ENCODE results near the gene SLC9B2. TPM values are rescaled to one million over a fixed set of nuclear protein-coding genes. Genes with fewer than 3 reads are reported as not detected.

Gene SLC9B2
- total and polyA plus RNA-seq, 10 of the 15 experiments (the other 5 are each of a cell fraction or from before 2014, with no cell fraction given), result 8.9 to 32.5 (median 25.3) TPM

DNA sequence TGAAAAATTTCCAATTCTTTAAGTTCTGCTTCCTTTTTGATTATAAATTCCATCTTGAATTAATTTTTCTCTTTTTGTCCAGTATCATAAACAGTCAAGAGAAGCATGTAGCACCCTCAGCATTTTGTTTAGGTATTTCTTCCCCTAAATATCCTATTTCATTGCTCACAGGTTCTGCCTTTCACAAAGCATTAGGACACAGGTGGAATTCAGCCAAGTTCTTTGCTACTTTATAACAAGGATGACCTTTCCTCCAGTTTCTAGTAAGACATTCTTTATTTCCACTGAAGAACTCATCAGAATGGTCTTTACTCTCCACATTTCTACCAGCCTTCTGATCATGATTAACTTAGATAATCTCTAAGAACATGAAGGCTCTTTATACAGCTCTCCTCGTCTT, 64.5 kb downstream of the SLC9B2 start:
- no peak for ATAC-seq
- POLR2A ChIA-PET, result no interaction called here
- intact Hi-C loops (cut with micrococcal nuclease; ENCODE audit: unreplicated experiment), result no loop called here
- Histone ChIP-seq H3K27ac (ENCODE audit: control insufficient read depth, insufficient read depth) (no peak overlapping the region), H3K9me3 (replicated peaks; ENCODE audit: control insufficient read depth, insufficient read depth, low read length) (no peaks in the 10 kb centered on the region), H3K4me3 (no peak overlapping the region), H4K20me1 (ENCODE audit: control insufficient read depth, insufficient read depth) (no peaks in the 10 kb centered on the region), H2AFZ (ENCODE audit: control insufficient read depth, low read depth, low read length) (no peak overlapping the region), H3K4me1 (ENCODE audit: control insufficient read depth, insufficient read depth, low read length) (no peaks in the 10 kb centered on the region), H3K4me2 (ENCODE audit: control insufficient read depth, insufficient read depth) (no peak overlapping the region), H3K9ac (ENCODE audit: control insufficient read depth, insufficient read depth, low read length) (no peak overlapping the region), H3K36me3 (ENCODE audit: control insufficient read depth in 2 of 2, insufficient read depth in 2 of 2, low read length in 1 of 2) (no peaks in the 10 kb centered on the region), H3K27me3 (replicated peaks in 1 of 2; ENCODE audit: control insufficient read depth in 2 of 2, insufficient read depth in 2 of 2, low read length in 1 of 2) (no peaks in the 10 kb centered on the region), H3K79me2 (ENCODE audit: control insufficient read depth, insufficient read depth, low read length) (no peaks in the 10 kb centered on the region)
- FAIRE-seq, result no peak
- in situ Hi-C loops (cut with MboI), result loop anchor here (25.0 kb wide), 1 partner anchor 200 kb away; no protein-coding TSS in a partner anchor
- BruUV-seq (replicated peaks), result no TSS peak
- no peak for DNase-seq (ENCODE audit: low read depth, low spot score)
- SMC1A ChIA-PET (ENCODE audit: uncharacterized antibody, unreplicated experiment), result interaction anchor here (0.8 to 2.0 kb wide), 4 partner anchors 388 to 587 kb away, joined by 3 to 8 read pairs (median 3); no protein-coding TSS in a partner anchor
- no peak for TF ChIP-seq MYC (IDR thresholded peaks at IDR 0.05; ENCODE audit: insufficient read depth, insufficient read length, insufficient replicate concordance, low read length, severe bottlenecking)
- CTCF ChIA-PET, result interaction anchor here (1.0 to 2.6 kb wide), 5 partner anchors 14 to 392 kb away, joined by 3 to 12 read pairs (median 4); partner anchors contain the start of gene BDH2
- RAD21 ChIA-PET (ENCODE audit: unreplicated experiment), result interaction anchor here (0.6 to 1.1 kb wide), 4 partner anchors 32 to 581 kb away, joined by 3 to 10 read pairs (median 3); no protein-coding TSS in a partner anchor
- WGBS (ENCODE audit: insufficient coverage, insufficient replicate concordance, low lambda C conversion rate, missing lambda C conversion rate), result 21% methylated on average over 1 of the region's 1 CpG

DNA sequence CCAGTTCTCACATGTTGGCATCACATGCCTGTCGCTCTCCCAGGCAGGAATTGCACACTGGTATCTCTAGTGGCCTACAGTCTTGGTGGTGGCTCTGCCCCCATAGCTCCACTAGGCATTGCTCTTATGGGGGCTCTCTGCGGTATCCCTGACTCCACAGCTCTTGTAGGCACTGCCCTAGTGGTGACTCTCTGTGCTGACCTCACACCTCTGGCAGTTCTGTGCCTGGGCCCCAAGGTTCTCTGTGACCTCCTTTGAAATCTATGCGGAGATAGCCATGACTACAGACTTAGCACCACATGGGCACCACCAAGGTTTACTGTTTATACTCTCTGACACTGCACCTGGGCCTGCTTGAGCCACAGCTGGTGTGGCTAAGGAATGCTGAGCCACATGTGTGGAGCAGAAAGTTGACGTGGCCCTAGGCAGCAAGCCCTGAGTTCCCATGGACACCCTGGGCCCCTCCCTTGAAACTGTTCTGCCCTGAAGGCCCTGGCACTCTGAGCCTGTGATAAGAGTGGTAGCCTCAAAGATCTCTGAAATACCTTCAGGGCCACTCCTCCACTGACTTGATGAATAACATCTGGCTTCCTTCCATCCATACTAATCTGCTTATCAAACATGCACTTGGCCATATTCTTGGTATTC, 65.1 kb downstream of the SLC9B2 start:
- Histone ChIP-seq H3K27ac (ENCODE audit: control insufficient read depth, insufficient read depth) (no peak overlapping the region), H3K4me3 (no peak overlapping the region), H3K9ac (ENCODE audit: control insufficient read depth, insufficient read depth, low read length) (no peak overlapping the region), H3K4me1 (ENCODE audit: control insufficient read depth, insufficient read depth, low read length) (no peaks in the 10 kb centered on the region), H2AFZ (ENCODE audit: control insufficient read depth, low read depth, low read length) (no peak overlapping the region), H3K27me3 (replicated peaks in 1 of 2; ENCODE audit: control insufficient read depth in 2 of 2, insufficient read depth in 2 of 2, low read length in 1 of 2) (no peaks in the 10 kb centered on the region), H3K36me3 (ENCODE audit: control insufficient read depth in 2 of 2, insufficient read depth in 2 of 2, low read length in 1 of 2) (no peaks in the 10 kb centered on the region), H3K79me2 (ENCODE audit: control insufficient read depth, insufficient read depth, low read length) (no peaks in the 10 kb centered on the region), H3K4me2 (ENCODE audit: control insufficient read depth, insufficient read depth) (no peak overlapping the region), H4K20me1 (ENCODE audit: control insufficient read depth, insufficient read depth) (no peaks in the 10 kb centered on the region), H3K9me3 (replicated peaks; ENCODE audit: control insufficient read depth, insufficient read depth, low read length) (no peaks in the 10 kb centered on the region)
- no peak for ATAC-seq
- intact Hi-C loops (cut with micrococcal nuclease; ENCODE audit: unreplicated experiment) (no loop called here), in situ Hi-C loops (cut with MboI) (loop anchor here (25.0 kb wide), 1 partner anchor 199 kb away; no protein-coding TSS in a partner anchor)
- ChIA-PET SMC1A (ENCODE audit: uncharacterized antibody, unreplicated experiment) (interaction anchor here (0.8 to 1.5 kb wide), 6 partner anchors 9 to 579 kb away, joined by 3 to 9 read pairs (median 4); no protein-coding TSS in a partner anchor), POLR2A (no interaction called here), RAD21 (ENCODE audit: unreplicated experiment) (interaction anchor here (0.6 to 1.7 kb wide), 4 partner anchors 80 to 581 kb away, joined by 3 to 6 read pairs (median 4); no protein-coding TSS in a partner anchor), CTCF (interaction anchor here (1.1 to 2.6 kb wide), 4 partner anchors 80 to 391 kb away, joined by 6 to 12 read pairs (median 6); no protein-coding TSS in a partner anchor)
- no peak for DNase-seq (ENCODE audit: low read depth, low spot score)
- no peak for FAIRE-seq
- WGBS (ENCODE audit: insufficient coverage, insufficient replicate concordance, low lambda C conversion rate, missing lambda C conversion rate), result 78% methylated on average over 4 of the region's 4 CpGs
- no TSS peak for BruUV-seq (replicated peaks)
- TF ChIP-seq TCF7 (IDR thresholded peaks at IDR 0.05; ENCODE audit: borderline replicate concordance), result no peak
- TF ChIP-seq, protein P1, sequence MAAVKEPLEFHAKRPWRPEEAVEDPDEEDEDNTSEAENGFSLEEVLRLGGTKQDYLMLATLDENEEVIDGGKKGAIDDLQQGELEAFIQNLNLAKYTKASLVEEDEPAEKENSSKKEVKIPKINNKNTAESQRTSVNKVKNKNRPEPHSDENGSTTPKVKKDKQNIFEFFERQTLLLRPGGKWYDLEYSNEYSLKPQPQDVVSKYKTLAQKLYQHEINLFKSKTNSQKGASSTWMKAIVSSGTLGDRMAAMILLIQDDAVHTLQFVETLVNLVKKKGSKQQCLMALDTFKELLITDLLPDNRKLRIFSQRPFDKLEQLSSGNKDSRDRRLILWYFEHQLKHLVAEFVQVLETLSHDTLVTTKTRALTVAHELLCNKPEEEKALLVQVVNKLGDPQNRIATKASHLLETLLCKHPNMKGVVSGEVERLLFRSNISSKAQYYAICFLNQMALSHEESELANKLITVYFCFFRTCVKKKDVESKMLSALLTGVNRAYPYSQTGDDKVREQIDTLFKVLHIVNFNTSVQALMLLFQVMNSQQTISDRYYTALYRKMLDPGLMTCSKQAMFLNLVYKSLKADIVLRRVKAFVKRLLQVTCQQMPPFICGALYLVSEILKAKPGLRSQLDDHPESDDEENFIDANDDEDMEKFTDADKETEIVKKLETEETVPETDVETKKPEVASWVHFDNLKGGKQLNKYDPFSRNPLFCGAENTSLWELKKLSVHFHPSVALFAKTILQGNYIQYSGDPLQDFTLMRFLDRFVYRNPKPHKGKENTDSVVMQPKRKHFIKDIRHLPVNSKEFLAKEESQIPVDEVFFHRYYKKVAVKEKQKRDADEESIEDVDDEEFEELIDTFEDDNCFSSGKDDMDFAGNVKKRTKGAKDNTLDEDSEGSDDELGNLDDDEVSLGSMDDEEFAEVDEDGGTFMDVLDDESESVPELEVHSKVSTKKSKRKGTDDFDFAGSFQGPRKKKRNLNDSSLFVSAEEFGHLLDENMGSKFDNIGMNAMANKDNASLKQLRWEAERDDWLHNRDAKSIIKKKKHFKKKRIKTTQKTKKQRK (IDR thresholded peaks at IDR 0.05; ENCODE audit: low read depth, low read length), result no peak
- TF ChIP-seq, protein P2, sequence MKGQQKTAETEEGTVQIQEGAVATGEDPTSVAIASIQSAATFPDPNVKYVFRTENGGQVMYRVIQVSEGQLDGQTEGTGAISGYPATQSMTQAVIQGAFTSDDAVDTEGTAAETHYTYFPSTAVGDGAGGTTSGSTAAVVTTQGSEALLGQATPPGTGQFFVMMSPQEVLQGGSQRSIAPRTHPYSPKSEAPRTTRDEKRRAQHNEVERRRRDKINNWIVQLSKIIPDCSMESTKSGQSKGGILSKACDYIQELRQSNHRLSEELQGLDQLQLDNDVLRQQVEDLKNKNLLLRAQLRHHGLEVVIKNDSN (IDR thresholded peaks at IDR 0.05; ENCODE audit: borderline replicate concordance, extremely low read length, insufficient read depth, low read depth, low read length), result no peak
- no peak for TF ChIP-seq NBN (IDR thresholded peaks at IDR 0.05)
- TF ChIP-seq RUNX3 (IDR thresholded peaks at IDR 0.05; ENCODE audit: low read length), result no peak
- TF ChIP-seq EED (IDR thresholded peaks at IDR 0.05; ENCODE audit: low read depth), result no peak
- no peak for TF ChIP-seq RELA (IDR thresholded peaks at IDR 0.05; ENCODE audit: borderline replicate concordance, partially characterized antibody)
- TF ChIP-seq CREB1 (IDR thresholded peaks at IDR 0.05; ENCODE audit: low read depth), result no peak
- TF ChIP-seq, protein P3, sequence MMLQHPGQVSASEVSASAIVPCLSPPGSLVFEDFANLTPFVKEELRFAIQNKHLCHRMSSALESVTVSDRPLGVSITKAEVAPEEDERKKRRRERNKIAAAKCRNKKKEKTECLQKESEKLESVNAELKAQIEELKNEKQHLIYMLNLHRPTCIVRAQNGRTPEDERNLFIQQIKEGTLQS (IDR thresholded peaks at IDR 0.05; ENCODE audit: borderline replicate concordance, extremely low read depth, low read depth, low read length), result no peak
- TF ChIP-seq PAX8 (IDR thresholded peaks at IDR 0.05), result no peak
- TF ChIP-seq NR2F1 (conservative IDR thresholded peaks at IDR 0.05), result no peak
